GM18499 (cell line): ENCODE measurements around the gene CACNA1H.

Experiments used
- ATAC-seq: cut with Tn5 transposase; IDR thresholded peaks from one replicate; pipeline ENCODE4 v1.9.1; 2021; ENCODE audit warnings: moderate number of reproducible peaks; ENCODE audit not compliant: insufficient read depth, unreplicated experiment

CACNA1H gene

GRCh38 chr16:1171001-1171400 is 18.1 kb downstream of the CACNA1H start:
- no peak for ATAC-seq

- no peak for ATAC-seq
Observed at GRCh38 chr16:1171854-1172428, 19.0 kb downstream of the CACNA1H start.

GRCh38 chr16:1172651-1173050 is 19.7 kb downstream of the CACNA1H start:
- no peak for ATAC-seq

GRCh38 chr16:1173788-1174451 is 21.0 kb downstream of the CACNA1H start:
- ATAC-seq = no peak

- ATAC-seq = no peak
Observed at GRCh38 chr16:1174477-1175357, 21.8 kb downstream of the CACNA1H start.

GRCh38 chr16:1175566-1176279 is 22.8 kb downstream of the CACNA1H start:
- no peak for ATAC-seq

GRCh38 chr16:1176280-1176897 is 23.5 kb downstream of the CACNA1H start:
- ATAC-seq = no peak

GRCh38 chr16:1177053-1177452 is 24.1 kb downstream of the CACNA1H start:
- ATAC-seq = no peak

- ATAC-seq = no peak
Observed at GRCh38 chr16:1177750-1178149, 24.8 kb downstream of the CACNA1H start.

GRCh38 chr16:1178295-1178910 is 25.5 kb downstream of the CACNA1H start:
- ATAC-seq = no peak

- ATAC-seq = no peak
Observed at GRCh38 chr16:1180549-1181403, 27.9 kb downstream of the CACNA1H start.

GRCh38 chr16:1181404-1182315 is 28.8 kb downstream of the CACNA1H start:
- ATAC-seq = no peak

- no peak for ATAC-seq
Observed at GRCh38 chr16:1182316-1182671, 29.4 kb downstream of the CACNA1H start.

- ATAC-seq = no peak
Observed at GRCh38 chr16:1182950-1183907, 30.3 kb downstream of the CACNA1H start.

- ATAC-seq = no peak
Observed at GRCh38 chr16:1184156-1184868, 31.4 kb downstream of the CACNA1H start.

GRCh38 chr16:1184980-1185379 is 32.1 kb downstream of the CACNA1H start:
- ATAC-seq = no peak
